Astrocyte (in vitro differentiated cells and primary cell): ENCODE results near the gene DNAJC7. TPM values are rescaled to one million over a fixed set of nuclear protein-coding genes. Genes with fewer than 3 reads are reported as not detected.

Experiments
- DNase-seq: peaks from one replicate; pipeline ENCODE4 v3.0.0-alpha.2; 2010; ENCODE audit warnings: low read depth
- FAIRE-seq: peaks from 2 replicates; lab custom pipeline; 2011; peaks lifted over from hg19 to GRCh38; lab: Jason Lieb, UNC
- H2AFZ ChIP-seq: 2 replicates; pipeline ENCODE4 v1.6.0; 2012; ENCODE audit warnings: low read depth, low read length, inconsistent platforms
- H3K27ac ChIP-seq: 2 replicates; pipeline ENCODE4 v1.5.1; 2011; ENCODE audit warnings: low read depth, low read length, inconsistent platforms
- H3K27me3 ChIP-seq: 2 replicates; pipeline ENCODE4 v1.6.0; 2011; ENCODE audit warnings: low read length, inconsistent platforms; ENCODE audit not compliant: insufficient read depth
- H3K36me3 ChIP-seq: 2 replicates; pipeline ENCODE4 v1.5.1; 2011; ENCODE audit warnings: low read length, inconsistent platforms; ENCODE audit not compliant: insufficient read depth
- H3K4me1 ChIP-seq: 2 replicates; pipeline ENCODE4 v1.5.1; 2011; ENCODE audit warnings: low read length, inconsistent platforms; ENCODE audit not compliant: insufficient read depth
- H3K4me2 ChIP-seq: 2 replicates; pipeline ENCODE4 v1.6.0; 2012; ENCODE audit warnings: low read length, inconsistent platforms
- H3K4me3 ChIP-seq: 2 replicates; pipeline ENCODE4 v1.5.1; 2011; ENCODE audit warnings: low read depth, mild to moderate bottlenecking, low read length, inconsistent platforms; ENCODE audit not compliant: insufficient read depth
- H3K79me2 ChIP-seq: 2 replicates; pipeline ENCODE4 v1.6.0; 2012; ENCODE audit warnings: mild to moderate bottlenecking, low read length, inconsistent platforms; ENCODE audit not compliant: insufficient read depth
- H3K9ac ChIP-seq: 2 replicates; pipeline ENCODE4 v1.6.0; 2012; ENCODE audit warnings: mild to moderate bottlenecking, low read length, inconsistent platforms
- H3K9me3 ChIP-seq: 2 replicates; pipeline ENCODE4 v1.5.1; 2012; ENCODE audit warnings: low read depth, mild to moderate bottlenecking, low read length, inconsistent platforms; ENCODE audit not compliant: insufficient read depth
- H4K20me1 ChIP-seq: 2 replicates; pipeline ENCODE4 v1.6.0; 2012; ENCODE audit warnings: low read length, inconsistent platforms; ENCODE audit not compliant: insufficient read depth
- H3K27ac Mint-ChIP-seq: one replicate; pipeline ENCODE4 v1.8.0; 2021; ENCODE audit warnings: mild to moderate bottlenecking, mixed read lengths; ENCODE audit not compliant: unreplicated experiment
- H3K27me3 Mint-ChIP-seq: one replicate; pipeline ENCODE4 v1.8.0; 2021; ENCODE audit warnings: low read depth, mixed read lengths; ENCODE audit not compliant: unreplicated experiment
- H3K36me3 Mint-ChIP-seq: one replicate; pipeline ENCODE4 v1.8.0; 2021; ENCODE audit warnings: low read depth, mixed read lengths; ENCODE audit not compliant: unreplicated experiment
- H3K4me1 Mint-ChIP-seq: one replicate; pipeline ENCODE4 v1.8.0; 2021; ENCODE audit warnings: low read depth, mixed read lengths; ENCODE audit not compliant: unreplicated experiment
- H3K4me3 Mint-ChIP-seq: one replicate; pipeline ENCODE4 v1.8.0; 2021; ENCODE audit warnings: mild to moderate bottlenecking, moderate library complexity, mixed read lengths; ENCODE audit not compliant: unreplicated experiment
- H3K9me3 Mint-ChIP-seq: one replicate; pipeline ENCODE4 v1.8.0; 2021; ENCODE audit warnings: mild to moderate bottlenecking, mixed read lengths; ENCODE audit not compliant: unreplicated experiment
- CTCF ChIP-seq: IDR thresholded peaks from 2 replicates; pipeline ENCODE4 v1.5.1; 2011; ENCODE audit warnings: low read depth, mild to moderate bottlenecking, inconsistent platforms, low read length, moderate library complexity; ENCODE audit not compliant: insufficient read depth
- EZH2 ChIP-seq: IDR thresholded peaks from 2 replicates; pipeline ENCODE4 v1.6.1; 2012; ENCODE audit warnings: mild to moderate bottlenecking, low read length, inconsistent platforms; ENCODE audit not compliant: insufficient read depth
- total RNA-seq: library from RNA; stranded (reverse); gene quantifications from 2 replicates; pipeline ENCODE4 v1.2.1, GENCODE V29; 2021

Gene DNAJC7
- total RNA-seq, 1 donor from 2014 or later, result 96.0 TPM

GRCh38 chr17:41988418-41988817 lies 28.8 kb downstream of the DNAJC7 start:
- H3K27me3 Mint-ChIP-seq, result no peaks in the 10 kb centered on the region
- FAIRE-seq, result no peak
- H3K27ac ChIP-seq, result no peak overlapping the region
- H3K4me1 Mint-ChIP-seq, result peaks cover 18% of the 10 kb centered on the region
- no peak overlapping the region for H3K27ac Mint-ChIP-seq
- peaks cover 62% of the 10 kb centered on the region for H3K36me3 ChIP-seq
- H3K4me1 ChIP-seq, result peaks cover 6% of the 10 kb centered on the region
- H3K27me3 ChIP-seq, result no peaks in the 10 kb centered on the region
- H3K9me3 Mint-ChIP-seq, result no peaks in the 10 kb centered on the region
- H3K4me3 ChIP-seq, result no peak overlapping the region
- H3K9me3 ChIP-seq, result no peaks in the 10 kb centered on the region
- no peak overlapping the region for H2AFZ ChIP-seq
- peaks cover 2% of the 10 kb centered on the region for H3K79me2 ChIP-seq
- TF ChIP-seq EZH2, result no peak
- no peak for TF ChIP-seq CTCF
- H3K9ac ChIP-seq, result no peak overlapping the region
- peaks cover 26% of the 10 kb centered on the region for H3K36me3 Mint-ChIP-seq
- no peak overlapping the region for H3K4me3 Mint-ChIP-seq
- peaks cover 29% of the 10 kb centered on the region for H4K20me1 ChIP-seq
- H3K4me2 ChIP-seq, result no peak overlapping the region
- no peak for DNase-seq

- Histone ChIP-seq H3K9me3 (no peaks in the 10 kb centered on the region), H3K36me3 (peaks cover 62% of the 10 kb centered on the region), H3K79me2 (peaks cover 2% of the 10 kb centered on the region), H4K20me1 (peaks cover 25% of the 10 kb centered on the region), H3K4me2 (no peak overlapping the region), H3K4me1 (peaks cover 4% of the 10 kb centered on the region), H3K27ac (no peak overlapping the region), H3K9ac (no peak overlapping the region), H3K27me3 (no peaks in the 10 kb centered on the region), H2AFZ (no peak overlapping the region), H3K4me3 (no peak overlapping the region)
- no peak for TF ChIP-seq EZH2
- TF ChIP-seq CTCF, result no peak
- no peak overlapping the region for H3K4me3 Mint-ChIP-seq
- peaks cover 21% of the 10 kb centered on the region for H3K36me3 Mint-ChIP-seq
- H3K4me1 Mint-ChIP-seq, result peaks cover 14% of the 10 kb centered on the region
- FAIRE-seq, result no peak
- no peaks in the 10 kb centered on the region for H3K9me3 Mint-ChIP-seq
- no peak overlapping the region for H3K27ac Mint-ChIP-seq
- DNase-seq, result no peak
- no peaks in the 10 kb centered on the region for H3K27me3 Mint-ChIP-seq
These were observed 29.6 kb downstream of the DNAJC7 start for GRCh38 chr17:41987642-41988041.

DNA sequence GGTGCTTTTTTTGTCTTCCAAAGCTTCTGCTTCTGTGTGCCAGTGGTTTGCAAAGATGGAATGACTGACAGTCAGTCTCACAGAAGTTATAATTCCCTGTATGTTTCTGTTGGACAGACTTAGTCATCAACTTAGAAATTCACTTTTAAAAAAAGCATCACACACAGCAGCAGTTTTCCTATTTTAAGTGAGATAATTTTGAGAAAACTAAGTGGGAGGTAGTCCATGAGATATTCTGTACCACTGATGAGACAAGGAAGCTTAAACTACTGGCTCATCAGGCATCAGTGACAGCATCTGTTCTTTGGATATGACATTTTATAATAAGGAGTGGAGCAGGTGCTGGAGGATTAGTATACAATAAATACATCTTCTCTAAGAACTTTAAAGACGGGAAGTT lies 30.6 kb downstream of the DNAJC7 start:
- no peak overlapping the region for H2AFZ ChIP-seq
- no peak for DNase-seq
- no peak overlapping the region for H3K4me2 ChIP-seq
- peaks cover 27% of the 10 kb centered on the region for H3K36me3 Mint-ChIP-seq
- H3K4me1 Mint-ChIP-seq, result peaks cover 14% of the 10 kb centered on the region
- no peaks in the 10 kb centered on the region for H3K9me3 ChIP-seq
- H3K27me3 Mint-ChIP-seq, result no peaks in the 10 kb centered on the region
- no peak overlapping the region for H3K27ac Mint-ChIP-seq
- no peak for FAIRE-seq
- no peaks in the 10 kb centered on the region for H3K9me3 Mint-ChIP-seq
- peaks cover 6% of the 10 kb centered on the region for H3K4me1 ChIP-seq
- peaks cover 22% of the 10 kb centered on the region for H4K20me1 ChIP-seq
- H3K4me3 ChIP-seq, result no peak overlapping the region
- TF ChIP-seq EZH2 (no peak), CTCF (no peak)
- no peak overlapping the region for H3K27ac ChIP-seq
- peaks cover 2% of the 10 kb centered on the region for H3K79me2 ChIP-seq
- H3K27me3 ChIP-seq, result no peaks in the 10 kb centered on the region
- no peak overlapping the region for H3K9ac ChIP-seq
- no peak overlapping the region for H3K4me3 Mint-ChIP-seq
- peaks cover 64% of the 10 kb centered on the region for H3K36me3 ChIP-seq
